HG03521 (cell line): Measurements from ENCODE around the gene CDC6.
"Not testable (repeated sequence)": the region's sequence is repeated elsewhere in the genome, so short reads cannot be mapped to it uniquely, and the experiment has no call there.

ENCODE experiments used
- ATAC-seq: cut with Tn5 transposase; IDR thresholded peaks from one replicate; pipeline ENCODE4 v1.9.1; 2021; ENCODE audit warnings: mild to moderate bottlenecking, moderate library complexity; ENCODE audit not compliant: unreplicated experiment

CDC6 gene

GRCh38 chr17:40287159-40287493, 553 bp upstream of the CDC6 start:
- no peak for ATAC-seq

DNA sequence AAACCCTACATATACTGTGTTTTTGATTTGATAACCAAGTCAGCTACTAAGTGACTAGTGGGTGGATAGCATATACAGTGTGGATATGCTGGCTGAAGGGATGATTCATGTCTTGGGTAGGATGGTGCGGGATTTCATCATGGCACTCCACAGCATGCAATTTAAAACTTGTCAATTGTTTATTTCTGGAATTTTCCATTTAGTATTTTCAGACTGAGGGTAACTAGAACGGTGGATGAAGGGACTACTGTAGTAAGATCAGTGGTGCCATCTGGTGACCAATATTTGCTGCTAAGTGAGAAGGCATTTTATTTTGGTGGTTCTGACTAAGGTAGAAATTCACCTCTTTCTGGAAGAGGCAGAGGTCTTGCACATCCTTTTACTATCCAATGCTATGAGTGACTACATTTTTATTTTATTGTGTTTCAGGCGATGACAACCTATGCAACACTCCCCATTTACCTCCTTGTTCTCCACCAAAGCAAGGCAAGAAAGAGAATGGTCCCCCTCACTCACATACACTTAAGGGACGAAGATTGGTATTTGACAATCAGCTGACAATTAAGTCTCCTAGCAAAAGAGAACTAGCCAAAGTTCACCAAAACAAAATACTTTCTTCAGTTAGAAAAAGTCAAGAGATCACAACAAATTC, 3.1 kb downstream of the CDC6 start:
- ATAC-seq, result no peak

GRCh38 chr17:40291281-40291664, 3.6 kb downstream of the CDC6 start:
- ATAC-seq, result no peak

DNA sequence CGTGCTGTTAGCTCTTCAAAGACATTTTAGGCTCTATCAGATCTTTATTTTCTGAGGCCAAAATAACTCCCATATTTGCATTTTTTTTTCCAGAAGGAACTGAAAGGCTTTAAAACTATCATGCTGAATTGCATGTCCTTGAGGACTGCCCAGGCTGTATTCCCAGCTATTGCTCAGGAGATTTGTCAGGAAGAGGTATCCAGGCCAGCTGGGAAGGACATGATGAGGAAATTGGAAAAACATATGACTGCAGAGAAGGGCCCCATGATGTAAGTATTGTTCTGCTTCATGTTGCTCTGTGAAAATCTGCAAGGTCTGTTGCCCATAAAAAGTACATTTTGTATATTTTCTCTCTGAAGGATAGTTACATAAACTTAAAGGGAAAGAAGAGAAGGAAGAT, 5.7 kb downstream of the CDC6 start:
- no peak for ATAC-seq

DNA sequence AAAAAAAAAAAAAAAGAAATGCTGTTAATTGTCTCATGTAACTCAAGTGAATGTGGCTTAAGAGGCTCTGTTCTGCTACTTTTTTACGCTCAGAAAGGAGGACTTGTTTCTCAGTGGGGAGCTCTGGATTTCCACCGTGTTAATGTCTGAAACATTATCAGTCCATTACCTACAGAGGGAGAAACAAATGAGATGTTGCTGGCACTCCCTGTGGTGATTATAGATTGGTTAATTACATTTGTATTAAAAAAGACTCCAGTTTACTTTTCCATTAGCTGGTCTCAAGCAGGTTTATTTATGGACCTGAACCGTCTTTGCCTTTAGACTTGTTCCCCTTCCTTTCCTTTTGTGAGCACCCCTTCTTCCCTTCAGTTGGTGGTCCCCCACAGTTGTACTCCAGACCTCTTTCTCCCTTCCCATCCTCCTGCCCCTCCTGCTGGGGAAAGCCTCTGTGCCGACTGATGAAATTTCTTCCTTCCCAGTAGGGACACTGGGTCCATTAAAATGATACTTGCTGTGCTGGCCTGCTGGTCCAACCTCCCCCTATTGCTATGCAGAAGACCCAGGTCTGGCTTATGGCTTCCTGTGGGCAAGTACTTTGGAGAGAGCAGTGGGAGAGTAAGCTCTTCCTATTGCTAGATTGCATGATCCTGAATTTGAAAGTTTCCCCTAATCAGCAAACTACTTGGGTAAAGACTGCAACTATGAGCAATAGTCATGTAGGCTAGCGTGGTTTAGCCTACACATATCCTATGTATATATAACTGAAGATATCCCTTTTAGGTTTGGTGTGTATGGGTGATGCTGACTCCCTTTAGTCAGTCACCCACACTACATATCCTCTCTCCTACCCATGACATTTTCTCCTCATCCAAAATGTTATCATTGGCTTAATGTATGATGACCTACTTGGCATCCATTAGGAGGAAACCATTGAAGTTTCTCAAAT, 8.1 kb downstream of the CDC6 start:
- ATAC-seq, result no peak

GRCh38 chr17:40297511-40297910, 9.8 kb downstream of the CDC6 start:
- ATAC-seq, result no peak

- no peak for ATAC-seq
Measured at GRCh38 chr17:40298726-40299125, 11.0 kb downstream of the CDC6 start.

GRCh38 chr17:40299159-40299757, 11.6 kb downstream of the CDC6 start:
- not testable (repeated sequence) for ATAC-seq

DNA sequence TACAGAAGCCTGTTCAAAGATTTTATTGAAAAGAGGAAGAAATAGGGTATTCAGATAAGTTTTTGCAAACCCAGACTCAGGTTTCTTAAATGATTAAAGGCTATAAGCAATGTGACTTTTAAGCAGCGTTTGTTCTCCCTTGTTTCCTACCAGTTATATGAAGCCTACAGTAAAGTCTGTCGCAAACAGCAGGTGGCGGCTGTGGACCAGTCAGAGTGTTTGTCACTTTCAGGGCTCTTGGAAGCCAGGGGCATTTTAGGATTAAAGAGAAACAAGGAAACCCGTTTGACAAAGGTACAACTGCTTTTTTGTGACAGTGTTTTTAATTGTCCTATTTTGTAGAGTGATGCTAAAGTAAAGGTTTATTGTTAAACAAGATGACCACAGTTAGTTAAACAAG, 13.6 kb downstream of the CDC6 start:
- no peak for ATAC-seq

DNA sequence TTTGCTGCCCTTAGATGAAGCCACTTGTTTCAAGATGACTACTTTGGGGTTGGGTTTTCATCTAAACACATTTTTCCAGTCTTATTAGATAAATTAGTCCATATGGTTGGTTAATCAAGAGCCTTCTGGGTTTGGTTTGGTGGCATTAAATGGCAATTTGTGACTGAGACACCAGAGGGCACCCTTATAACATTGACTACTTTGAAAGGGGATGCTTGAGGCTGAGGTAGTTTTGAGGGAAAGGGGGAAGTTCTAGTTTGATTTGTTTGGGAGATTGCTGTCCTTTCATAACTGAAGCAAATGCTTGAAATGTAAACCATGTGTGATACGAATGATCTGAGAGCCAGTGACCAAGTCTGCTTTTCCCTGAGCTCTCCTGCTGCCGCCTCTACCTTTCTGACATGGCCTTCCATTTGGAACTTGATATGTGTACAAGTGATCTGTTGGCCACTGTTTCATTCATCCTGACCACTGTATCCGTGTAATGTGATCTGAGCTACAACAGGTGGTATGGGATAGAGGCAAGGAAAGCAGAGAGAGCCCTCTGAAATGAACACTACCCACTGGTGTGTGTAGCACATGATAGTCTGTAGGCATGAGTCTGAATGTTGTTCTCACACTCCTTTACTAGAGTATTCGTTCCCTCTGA, 15.5 kb downstream of the CDC6 start:
- no peak for ATAC-seq

GRCh38 chr17:40303708-40304551, 16.3 kb downstream of the CDC6 start:
- ATAC-seq, result no peak

DNA sequence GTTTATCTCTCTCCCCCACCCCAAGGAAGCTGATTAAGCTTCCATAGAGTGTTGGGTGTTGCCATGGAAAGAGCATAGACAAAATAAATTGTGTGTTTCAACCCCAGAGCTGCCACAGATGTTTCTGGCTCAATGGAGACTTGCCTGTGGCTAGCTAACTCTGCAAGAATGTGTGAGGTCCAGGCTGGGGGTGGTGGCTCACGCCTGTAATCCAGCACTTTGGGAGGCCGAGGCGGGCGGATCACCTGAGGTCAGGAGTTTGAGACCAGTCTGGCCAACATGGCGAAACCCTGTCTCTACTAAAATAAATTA, 16.8 kb downstream of the CDC6 start:
- ATAC-seq, result not testable (repeated sequence)

GRCh38 chr17:40304866-40305265, 17.2 kb downstream of the CDC6 start:
- ATAC-seq, result not testable (repeated sequence)

DNA sequence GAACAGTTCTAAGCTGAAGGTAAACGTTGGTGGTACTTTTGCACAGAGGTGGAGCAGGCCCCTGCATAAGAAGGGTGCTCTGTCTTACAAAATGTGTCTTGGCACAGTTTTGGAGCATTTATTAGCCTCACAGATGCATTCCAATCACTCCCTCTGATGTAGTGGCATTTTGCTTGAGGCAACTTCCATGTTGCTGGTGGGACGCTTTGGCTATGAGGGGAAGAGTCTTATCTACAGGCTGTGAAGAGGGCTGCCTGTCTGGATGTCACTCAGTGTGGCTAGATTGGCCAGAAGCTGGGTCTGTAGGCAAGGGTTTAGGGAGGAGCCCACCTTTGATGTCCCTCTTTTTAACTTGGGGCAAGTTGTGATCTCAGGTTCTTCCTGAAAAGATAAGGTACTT, 18.7 kb downstream of the CDC6 start:
- no peak for ATAC-seq

DNA sequence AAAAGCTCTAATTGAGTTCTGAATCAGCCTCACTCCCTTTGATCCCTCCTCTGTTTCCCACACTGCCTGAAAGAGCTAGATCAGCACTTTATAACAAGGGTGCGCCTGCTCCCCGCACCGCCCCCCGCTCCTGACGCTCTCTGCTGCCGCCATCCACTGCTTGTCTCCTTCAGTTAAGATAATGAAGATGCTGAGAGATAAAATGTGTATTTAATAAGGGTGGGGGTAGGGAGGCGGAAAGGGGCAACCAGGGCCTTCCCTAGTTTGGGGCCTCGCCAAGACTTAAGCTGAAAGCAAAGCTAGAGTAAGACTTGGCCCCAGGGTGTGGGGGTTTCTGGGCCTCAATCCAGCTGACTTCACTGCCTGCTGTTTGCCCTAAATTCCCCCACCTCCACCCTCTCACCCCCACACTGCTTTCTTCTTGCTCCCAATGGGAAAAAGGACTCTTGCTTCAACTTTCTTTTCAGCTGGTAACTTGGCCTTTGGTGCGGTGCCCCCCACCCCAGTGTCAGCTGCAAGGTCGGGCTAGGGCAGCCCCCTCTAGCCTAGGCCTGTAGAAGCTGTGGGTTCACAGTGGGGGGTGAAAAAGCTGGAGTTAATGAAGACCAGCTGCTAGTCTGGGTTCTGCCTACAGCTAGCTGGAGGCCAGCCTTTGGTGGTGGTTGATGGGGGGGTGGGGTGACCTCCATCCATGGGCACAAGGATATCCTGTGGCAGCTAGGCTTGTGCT, 19.5 kb downstream of the CDC6 start:
- no peak for ATAC-seq

DNA sequence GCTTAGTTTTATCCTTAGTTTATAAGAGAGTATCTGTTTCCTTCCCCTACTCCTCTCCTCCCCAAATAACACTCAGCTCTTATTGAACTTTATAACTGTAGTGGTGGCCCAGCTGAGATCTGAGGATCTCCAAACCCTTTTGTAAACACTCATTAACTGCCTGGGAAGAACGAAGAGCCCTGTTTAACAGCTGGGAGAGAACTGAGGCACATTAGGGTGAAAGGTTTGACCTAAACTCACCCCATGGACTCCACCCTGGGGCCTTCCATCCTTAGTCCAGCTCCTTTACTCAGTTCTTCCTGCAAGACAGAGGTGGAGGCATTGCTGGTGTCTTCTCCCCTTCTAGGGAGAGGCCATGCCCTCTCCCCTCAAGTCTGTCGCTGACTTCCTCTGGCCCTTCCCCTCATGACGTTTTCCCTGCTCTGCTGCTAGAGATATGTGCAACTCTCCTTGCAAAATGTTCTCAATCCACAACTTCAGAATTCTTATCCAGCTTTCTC, 20.1 kb downstream of the CDC6 start:
- no peak for ATAC-seq

DNA sequence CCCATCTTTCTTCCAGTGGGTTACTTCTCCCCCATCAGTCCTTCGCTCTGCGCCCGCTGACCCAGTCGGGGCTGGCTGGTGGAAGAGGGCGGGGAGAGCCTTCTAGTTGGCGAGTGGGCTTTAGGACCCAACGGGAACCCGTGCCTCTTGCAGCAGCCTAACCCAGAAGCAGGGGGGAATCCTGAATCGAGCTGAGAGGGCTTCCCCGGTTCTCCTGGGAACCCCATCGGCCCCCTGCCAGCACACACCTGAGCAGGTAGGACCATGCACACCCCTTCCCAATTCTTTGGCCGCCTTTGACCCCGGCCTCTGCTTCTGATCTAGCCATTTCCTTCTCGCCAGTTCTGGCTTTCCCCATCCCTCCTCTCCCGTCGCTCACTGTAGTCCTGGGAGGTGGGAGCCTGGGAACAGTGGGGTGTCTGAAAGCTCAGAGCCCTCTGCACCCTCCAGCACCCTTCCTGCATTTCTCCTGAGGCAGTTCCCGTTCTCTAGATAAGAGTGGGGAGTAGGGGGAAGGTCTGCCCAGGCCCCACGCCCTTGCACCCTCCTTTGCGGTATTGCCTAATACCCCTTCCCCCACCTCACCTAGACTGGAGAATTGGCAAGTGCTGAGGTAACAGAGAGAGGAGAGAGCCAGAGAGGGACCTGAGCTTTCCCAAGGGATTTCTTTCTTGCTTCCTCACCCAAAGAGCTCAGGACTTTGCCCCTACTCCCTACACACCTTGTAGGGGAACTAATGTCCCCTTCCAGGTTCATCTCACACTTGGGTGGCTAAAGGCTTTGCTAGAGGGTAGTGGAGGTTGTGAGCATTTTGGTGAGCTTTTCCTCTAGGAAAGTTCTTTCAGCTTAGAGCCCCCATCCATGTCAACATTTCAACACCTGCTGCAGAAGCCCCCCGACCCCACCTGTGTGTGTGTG, 21.6 kb downstream of the CDC6 start, which contains the start of gene RARA:
RARA (plus strand) TSS at position 150 of the 918 bp plus-strand sequence. CDS start 22,039 bp downstream, outside the sequence.
- ATAC-seq, result no peak

GRCh38 chr17:40309949-40310510, 22.4 kb downstream of the CDC6 start:
- no peak for ATAC-seq
